ENCODE results near the gene HAPSTR1.

Gene HAPSTR1

GRCh38 chr16:9095656-9096397 is 4.4 kb downstream of the HAPSTR1 start:
- no peak for DNase-seq (ENCODE audit: low read depth in 2 of 2, low spot score in 1 of 2)

DNA sequence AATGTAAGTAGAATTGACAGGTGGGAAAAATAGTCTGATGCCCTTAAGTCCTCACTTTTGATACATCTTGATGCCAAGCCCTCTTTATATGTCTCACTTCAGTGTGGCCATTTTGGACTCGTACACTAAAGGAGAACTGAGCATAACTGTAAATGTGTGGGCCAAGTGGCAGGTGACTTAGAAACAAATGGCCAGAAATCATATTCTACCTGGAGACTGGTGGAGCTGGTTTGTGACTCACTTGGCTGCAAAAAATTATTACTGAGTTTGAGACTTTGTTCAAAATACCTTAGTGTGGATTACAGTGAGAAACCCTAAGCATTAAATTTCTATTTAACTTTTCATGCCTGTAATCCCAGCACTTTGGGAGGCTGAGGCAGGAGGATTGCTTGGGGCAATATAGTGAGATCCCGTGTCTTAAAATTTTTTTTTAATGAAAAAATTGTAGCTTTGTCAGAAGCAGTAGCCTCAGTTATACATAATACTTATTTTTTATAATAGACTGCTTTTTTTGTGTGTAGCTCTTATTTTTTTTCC is 5.0 kb downstream of the HAPSTR1 start:
- no peak for DNase-seq (ENCODE audit: low read depth in 2 of 2, low spot score in 1 of 2)

DNA sequence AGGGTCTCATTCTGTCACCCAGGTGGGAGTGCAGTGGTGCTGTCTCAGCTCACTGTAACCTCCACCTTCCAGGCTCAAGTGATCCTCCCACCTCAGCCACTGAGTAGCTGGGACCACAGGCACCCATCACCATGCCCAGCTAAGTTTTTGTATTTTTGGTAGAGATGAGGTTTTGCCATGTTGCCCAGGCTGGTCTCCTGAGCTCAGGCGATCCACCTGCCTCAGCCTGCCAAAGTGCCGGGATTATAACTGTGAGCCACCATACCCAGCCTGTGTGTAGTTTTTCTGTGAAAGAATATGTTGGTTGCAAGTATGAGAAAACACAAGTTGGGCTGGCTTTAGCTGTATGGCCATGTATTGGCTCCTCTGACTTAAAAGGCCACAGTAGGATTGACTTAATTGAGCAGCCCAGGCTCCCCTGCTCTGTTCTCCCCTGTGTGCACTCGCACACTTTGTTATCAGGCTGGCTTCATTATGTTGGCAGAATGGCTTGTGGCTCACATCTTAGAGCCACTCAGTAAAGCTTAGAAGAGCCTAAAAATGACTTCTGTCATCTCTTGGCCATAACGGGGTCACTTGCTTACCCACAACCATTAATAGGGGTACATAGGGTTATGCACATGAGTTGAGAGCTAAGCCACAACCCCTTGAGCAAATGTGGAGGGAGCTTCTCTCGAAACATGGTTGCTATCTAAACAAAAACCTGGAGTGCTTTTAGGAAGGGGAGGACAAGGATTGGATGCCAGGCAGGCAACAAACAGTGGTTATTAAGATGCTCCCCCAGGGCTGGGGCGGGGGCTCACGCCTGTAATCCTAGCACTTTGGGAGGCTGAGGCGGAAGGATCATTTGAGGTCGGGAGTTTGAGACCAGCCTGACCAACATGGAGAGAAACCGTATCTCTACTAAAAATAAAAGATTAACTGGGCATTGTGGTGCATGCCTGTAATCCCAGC is 6.1 kb downstream of the HAPSTR1 start:
- DNase-seq (ENCODE audit: low read depth in 2 of 2, low spot score in 1 of 2): no peak

- no peak for DNase-seq (ENCODE audit: low read depth in 2 of 2, low spot score in 1 of 2)
Measured at GRCh38 chr16:9098377-9099090, 7.1 kb downstream of the HAPSTR1 start.

DNA sequence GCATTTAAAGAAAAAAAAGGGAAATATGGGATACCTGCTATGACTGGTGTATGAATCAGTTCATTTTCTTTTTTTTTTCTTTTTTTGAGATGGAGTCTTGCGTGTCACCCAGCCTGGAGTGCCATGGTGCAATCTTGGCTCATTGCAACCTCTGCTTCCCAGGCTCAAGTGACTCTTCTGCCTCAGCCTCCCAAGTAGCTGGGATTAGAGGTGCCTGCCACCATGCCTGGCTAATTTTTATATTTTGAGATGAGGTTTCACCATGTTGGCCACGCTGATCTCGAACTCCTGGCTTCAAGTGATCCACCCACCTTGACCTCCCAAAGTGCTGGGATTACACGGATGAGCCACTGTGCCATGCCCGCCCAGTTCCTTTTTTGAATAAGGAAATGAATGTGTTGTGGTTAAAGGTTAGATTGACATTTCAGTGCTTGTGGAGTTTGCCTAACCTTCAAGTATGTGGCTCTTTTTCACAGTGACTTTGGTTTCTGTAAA is 7.7 kb downstream of the HAPSTR1 start:
- DNase-seq (ENCODE audit: low read depth in 2 of 2, low spot score in 1 of 2): no peak

DNA sequence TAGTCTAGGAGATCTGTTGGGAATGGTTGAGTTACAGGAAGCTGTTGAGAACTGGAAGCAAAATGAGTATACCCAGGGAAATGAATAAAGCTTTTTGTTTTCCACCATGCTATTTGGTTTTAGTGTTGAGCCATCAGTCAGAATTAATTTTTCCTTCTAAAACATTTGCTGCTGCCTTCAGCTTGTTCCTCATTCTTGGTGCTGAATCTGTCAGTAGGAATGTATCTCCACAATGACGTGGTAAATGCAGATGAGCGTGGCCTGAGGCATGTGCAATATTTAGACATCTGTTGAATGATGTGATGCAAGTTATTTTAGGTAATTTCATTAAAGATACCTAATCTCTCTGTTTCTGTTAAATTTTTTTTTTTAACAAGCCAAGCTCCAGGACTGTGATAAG is 10.9 kb downstream of the HAPSTR1 start:
- DNase-seq (ENCODE audit: low read depth in 2 of 2, low spot score in 1 of 2): no peak

- DNase-seq (ENCODE audit: low read depth in 2 of 2, low spot score in 1 of 2): no peak
Measured at GRCh38 chr16:9102943-9103342, 11.5 kb downstream of the HAPSTR1 start.

- DNase-seq (ENCODE audit: low read depth in 2 of 2, low spot score in 1 of 2): no peak
Measured at GRCh38 chr16:9103546-9103945, 12.1 kb downstream of the HAPSTR1 start.

DNA sequence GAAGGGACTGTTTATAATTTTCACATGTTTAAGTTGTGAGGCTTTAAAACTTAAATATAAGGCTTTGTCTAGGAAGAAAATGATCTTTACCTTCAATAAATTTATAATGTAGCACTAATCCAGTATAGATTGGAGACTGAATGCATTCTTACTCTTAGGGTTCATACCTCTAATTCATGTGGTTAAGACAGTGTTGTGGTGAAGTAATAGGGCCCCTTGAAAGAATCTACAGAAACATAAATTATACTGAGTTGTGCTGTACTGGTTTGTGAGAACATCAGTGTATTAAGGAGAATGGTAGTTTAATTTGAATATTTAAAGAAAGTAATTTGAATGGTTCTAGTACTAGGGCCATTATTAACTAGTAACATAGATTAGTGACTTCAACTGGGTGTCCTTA is 13.7 kb downstream of the HAPSTR1 start:
- no peak for DNase-seq (ENCODE audit: low read depth in 2 of 2, low spot score in 1 of 2)

GRCh38 chr16:9107025-9107970 is 15.9 kb downstream of the HAPSTR1 start:
- DNase-seq (ENCODE audit: low read depth in 2 of 2, low spot score in 1 of 2): no peak

DNA sequence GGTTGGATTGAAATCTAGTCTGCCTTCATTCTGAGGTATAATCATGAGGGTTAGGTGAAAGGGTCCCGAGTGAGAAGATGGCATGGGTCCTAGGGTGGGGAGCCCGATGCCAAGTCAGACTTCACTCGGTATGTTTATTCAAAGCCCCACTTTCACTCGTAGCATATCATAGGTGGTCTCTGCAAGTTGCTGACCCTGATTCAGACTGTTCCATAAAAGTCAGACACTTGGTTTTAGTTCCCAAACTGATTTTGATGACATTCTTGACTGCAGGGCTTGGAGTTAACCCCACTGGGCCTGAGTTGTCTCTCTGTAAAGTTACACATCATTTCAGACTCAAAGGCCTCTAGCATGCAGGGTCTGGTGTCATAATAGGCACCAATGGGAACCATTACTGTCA is 17.8 kb downstream of the HAPSTR1 start:
- DNase-seq (ENCODE audit: low read depth in 2 of 2, low spot score in 1 of 2): no peak

DNA sequence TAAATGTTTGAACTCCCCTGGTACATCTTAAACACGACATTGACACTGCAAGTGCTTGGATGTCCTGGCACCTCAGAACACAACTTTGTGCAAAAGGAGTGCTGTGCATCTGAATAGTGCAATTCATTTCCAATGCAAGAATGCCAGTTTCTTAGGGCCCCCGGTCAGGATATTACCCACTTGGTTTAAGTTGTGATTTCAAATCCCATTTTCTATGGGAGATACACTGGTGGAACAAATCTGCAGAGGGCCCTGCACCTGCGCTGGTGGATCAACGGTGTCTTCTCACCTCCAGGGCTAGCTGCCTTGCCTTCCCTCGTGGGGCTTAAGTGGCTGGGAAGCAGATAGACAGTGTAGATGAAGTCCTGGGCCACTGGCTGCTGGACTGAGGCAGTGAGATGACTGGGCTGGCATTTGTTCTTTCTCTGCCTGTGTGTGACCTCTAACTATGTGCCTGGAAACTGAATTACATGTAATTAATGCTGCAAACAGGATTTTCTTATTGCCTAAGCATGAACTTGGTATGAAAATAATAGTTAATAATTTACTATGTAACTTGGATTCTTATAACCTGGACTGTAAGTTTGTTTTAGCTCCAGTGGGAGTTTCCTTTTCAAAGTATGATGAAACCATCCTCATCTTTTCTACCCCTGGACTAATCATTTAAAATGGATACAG is 20.9 kb downstream of the HAPSTR1 start:
- DNase-seq (ENCODE audit: low read depth in 2 of 2, low spot score in 1 of 2): no peak

- DNase-seq (ENCODE audit: low read depth in 2 of 2, low spot score in 1 of 2): no peak
Measured at GRCh38 chr16:9112844-9113186, 21.4 kb downstream of the HAPSTR1 start.

- no peak for DNase-seq (ENCODE audit: low read depth in 2 of 2, low spot score in 1 of 2)
Measured at GRCh38 chr16:9113707-9114106, 22.3 kb downstream of the HAPSTR1 start.

DNA sequence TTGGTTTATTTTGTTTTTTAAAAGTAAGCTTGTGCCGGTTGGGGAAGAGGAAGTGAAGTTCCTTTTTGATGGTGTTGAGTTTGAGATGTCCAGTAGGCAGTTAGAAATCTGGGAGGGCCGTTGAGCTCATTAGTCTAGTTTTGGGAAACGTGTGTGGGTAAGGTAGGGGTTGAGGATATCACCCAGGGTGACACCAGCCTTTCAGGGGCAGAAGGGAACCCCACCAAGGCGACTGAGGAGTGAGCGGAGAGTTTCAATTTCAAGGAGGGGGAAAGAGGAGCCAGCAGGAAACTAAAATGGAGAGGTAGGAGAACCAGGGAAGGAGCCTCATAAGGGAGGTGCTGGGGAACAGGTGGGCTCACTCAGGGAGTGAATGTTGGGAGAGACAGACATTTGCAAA is 22.7 kb downstream of the HAPSTR1 start:
- DNase-seq (ENCODE audit: low read depth in 2 of 2, low spot score in 1 of 2): no peak

DNA sequence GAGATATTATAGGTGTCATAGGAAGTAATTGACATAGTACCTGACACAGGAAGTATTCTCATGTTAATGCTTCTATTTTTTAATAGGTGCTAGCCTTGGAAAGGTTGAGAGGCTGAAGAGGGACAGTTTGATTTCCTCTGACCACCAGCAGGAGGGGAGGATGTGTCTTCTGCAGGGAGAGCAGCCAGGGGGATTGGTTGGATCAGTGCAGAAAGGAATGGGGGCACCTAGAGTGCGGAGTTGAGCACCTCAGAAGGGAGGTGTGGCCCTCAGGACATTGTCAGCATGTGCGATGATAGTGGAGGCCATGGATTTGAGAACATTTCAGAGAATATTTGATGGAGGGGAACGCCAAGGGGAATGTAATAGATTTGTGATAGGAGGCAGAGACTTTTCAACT is 23.4 kb downstream of the HAPSTR1 start:
- no peak for DNase-seq (ENCODE audit: low read depth in 2 of 2, low spot score in 1 of 2)

DNA sequence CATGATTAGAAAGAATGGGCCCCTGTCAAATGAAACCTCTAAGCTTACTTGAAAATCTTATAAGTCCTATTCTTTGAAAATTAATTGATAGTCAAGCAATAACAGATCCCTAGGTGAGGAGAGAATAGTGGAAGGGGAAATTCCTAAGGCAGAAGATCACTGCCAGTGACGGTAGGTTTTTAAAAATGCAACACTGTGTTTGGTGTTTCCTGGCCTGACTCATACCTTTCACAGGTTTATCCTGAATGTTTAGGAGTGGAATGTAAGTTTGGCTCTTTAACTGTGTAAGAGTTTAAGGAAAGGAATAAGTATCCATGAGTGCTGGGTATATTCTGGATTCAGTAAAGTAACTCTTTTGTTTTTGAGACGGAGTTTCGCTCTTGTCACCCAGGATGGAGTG is 23.8 kb downstream of the HAPSTR1 start:
- no peak for DNase-seq (ENCODE audit: low read depth in 2 of 2, low spot score in 1 of 2)

GRCh38 chr16:9116141-9116540 is 24.7 kb downstream of the HAPSTR1 start:
- no peak for DNase-seq (ENCODE audit: low read depth in 2 of 2, low spot score in 1 of 2)

GRCh38 chr16:9118170-9118569 is 26.7 kb downstream of the HAPSTR1 start:
- no peak for DNase-seq (ENCODE audit: low read depth in 2 of 2, low spot score in 1 of 2)

DNA sequence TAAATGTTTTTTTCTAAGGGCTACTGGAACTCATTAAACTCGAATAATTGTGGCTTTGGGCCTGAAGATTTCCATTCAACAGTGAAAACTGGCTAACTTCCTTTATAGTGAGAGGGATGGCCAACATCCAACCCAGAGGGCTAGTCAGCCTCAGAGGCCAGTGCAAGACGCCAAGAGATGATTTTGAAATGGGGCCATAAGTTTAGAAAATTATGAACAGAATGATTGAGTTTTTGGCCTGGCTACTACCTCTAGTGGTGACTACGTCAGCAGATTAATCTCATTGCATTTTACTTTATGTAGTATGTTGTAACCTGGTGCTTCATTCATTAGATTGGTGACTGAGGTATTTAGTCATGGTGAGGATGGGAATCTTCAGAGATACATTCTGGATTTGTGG is 28.4 kb downstream of the HAPSTR1 start:
- DNase-seq (ENCODE audit: low read depth in 2 of 2, low spot score in 1 of 2): no peak
